HCT116 (cell line): ENCODE results near the gene KLHL3. TPM values are rescaled to one million over a fixed set of nuclear protein-coding genes. Genes with fewer than 3 reads are reported as not detected.

Experiments
- ATAC-seq: fragments of 200-7000 bp; cut with Tn5 transposase; 2 replicates; pipeline ENCODE4 v1.9.1; 2020; ENCODE audit warnings: mild to moderate bottlenecking, moderate library complexity
- BruUV-seq: library from RNA; stranded (reverse); fragments of 400-500 nt; replicated peaks from 2 replicates; lab custom pipeline; 2021; lab: Mats Ljungman, UMichigan
- CTCF ChIA-PET: fragments of 300-600 bp; sonication (Branson Sonifier 250); formaldehyde crosslinking; loops from one replicate; lab custom pipeline; 2021; ENCODE audit warnings: antibody characterized with exemption; lab: Charles Lee
- POLR2A ChIA-PET: fragments of 300-600, 350-600 bp; sonication (Branson Sonifier 250); formaldehyde crosslinking; loops from one replicate; lab custom pipeline; 2021; ENCODE audit warnings: antibody characterized with exemption; lab: Charles Lee
- RAD21 ChIA-PET, 2 experiments: fragments of 300-600 bp; sonication (Branson Sonifier 250); formaldehyde crosslinking; loops; one replicate each; lab custom pipeline; 2023; ENCODE audit warnings: low total read pairs in 2 of 2; ENCODE audit not compliant: uncharacterized antibody in 2 of 2, unreplicated experiment in 2 of 2, low non-redundant PET in 1 of 2; lab: Charles Lee
- DNase-seq: peaks from one replicate; pipeline ENCODE4 v3.0.0-alpha.2; 2010; ENCODE audit warnings: low read depth, low spot score
- H2AFZ ChIP-seq: fragments of 200-600 bp; shearing (Covaris generic), sonication (generic); 2 replicates; pipeline ENCODE4 v1.6.1; 2017; ENCODE audit warnings: low read depth, mixed run types, mixed read lengths, antibody characterized with exemption, low read length; ENCODE audit not compliant: poor library complexity, severe bottlenecking
- H3K27ac ChIP-seq: 2 replicates; pipeline ENCODE4 v1.5.1; 2012; ENCODE audit warnings: low read depth, low read length
- H3K27me3 ChIP-seq: fragments of 200-600 bp; sonication (generic); 2 replicates; pipeline ENCODE4 v1.6.1; 2016; ENCODE audit warnings: mixed run types, low read length, mixed read lengths; ENCODE audit not compliant: insufficient read depth
- H3K36me3 ChIP-seq, 2 experiments: fragments of 200-500 bp in 1 of 2; fragments of 200-600 bp in 1 of 2; sonication (Bioruptor generic) in 1 of 2; sonication (generic) in 1 of 2; 2 replicates each; pipeline versions ENCODE4 v1.5.1 to v1.6.1; 2014 to 2016; ENCODE audit warnings: low read length in 2 of 2, inconsistent platforms in 1 of 2, mixed read lengths in 1 of 2, mixed run types in 1 of 2; ENCODE audit not compliant: insufficient read depth in 2 of 2, control insufficient read depth in 1 of 2
- H3K4me1 ChIP-seq, 2 experiments: fragments of 200-600 bp in 1 of 2; sonication (generic) in 1 of 2; 2 replicates each; pipeline versions ENCODE4 v1.5.1 to v1.6.1; 2012 to 2017; ENCODE audit warnings: low read length in 2 of 2, inconsistent platforms in 1 of 2, mild to moderate bottlenecking in 1 of 2, mixed read lengths in 1 of 2, mixed run types in 1 of 2, moderate library complexity in 1 of 2; ENCODE audit not compliant: insufficient read depth in 2 of 2, control insufficient read depth in 1 of 2
- H3K4me2 ChIP-seq: fragments of 200-600 bp; sonication (generic); 2 replicates; pipeline ENCODE4 v1.6.1; 2017; ENCODE audit warnings: mixed run types, low read length, mixed read lengths
- H3K4me3 ChIP-seq, 2 experiments: fragments of 200-600 bp in 1 of 2; sonication (generic) in 1 of 2; replicated peaks in 1 of 2; 2 replicates each; pipeline ENCODE4 v1.5.1; 2011 to 2016; ENCODE audit warnings: low read length in 2 of 2, control low read depth in 1 of 2, low read depth in 1 of 2, mild to moderate bottlenecking in 1 of 2, mixed read lengths in 1 of 2, mixed run types in 1 of 2
- H3K79me2 ChIP-seq: fragments of 200-600 bp; sonication (generic); 2 replicates; pipeline ENCODE4 v1.6.1; 2017; ENCODE audit warnings: mild to moderate bottlenecking, mixed run types, low read length, moderate library complexity, mixed read lengths; ENCODE audit not compliant: insufficient read depth
- H3K9ac ChIP-seq: fragments of 200-600 bp; sonication (generic); 2 replicates; pipeline ENCODE4 v1.6.1; 2016; ENCODE audit warnings: low read length, mixed read lengths
- H3K9me2 ChIP-seq: fragments of 200-600 bp; sonication (generic), shearing (Covaris generic); 2 replicates; pipeline ENCODE4 v1.6.1; 2017; ENCODE audit warnings: mixed run types, mild to moderate bottlenecking, moderate library complexity; ENCODE audit not compliant: insufficient read depth
- H3K9me3 ChIP-seq, 2 experiments: fragments of 200-500 bp in 1 of 2; fragments of 200-600 bp in 1 of 2; sonication (Bioruptor generic) in 1 of 2; sonication (generic) in 1 of 2; 2 replicates each; pipeline ENCODE4 v1.6.1; 2014 to 2017; ENCODE audit warnings: low read length in 2 of 2, mixed read lengths in 2 of 2, inconsistent platforms in 1 of 2, low read depth in 1 of 2, mild to moderate bottlenecking in 1 of 2, mixed run types in 1 of 2, moderate library complexity in 1 of 2; ENCODE audit not compliant: control insufficient read depth in 1 of 2, insufficient read depth in 1 of 2
- H4K20me1 ChIP-seq: fragments of 200-600 bp; sonication (generic), shearing (Covaris generic); 2 replicates; pipeline ENCODE4 v1.6.1; 2017; ENCODE audit warnings: mixed run types, mild to moderate bottlenecking, moderate library complexity; ENCODE audit not compliant: insufficient read depth
- CBX3 ChIP-seq: IDR thresholded peaks from 2 replicates; pipeline ENCODE4 v1.6.1; 2012; ENCODE audit warnings: low read depth
- CEBPB ChIP-seq: IDR thresholded peaks from 2 replicates; pipeline ENCODE4 v1.6.1; 2012; ENCODE audit warnings: low read depth
- CTCF ChIP-seq, 3 experiments: fragments of 200-600 bp in 1 of 3; sonication (generic) in 1 of 3; IDR thresholded peaks in 2 of 3; conservative IDR thresholded peaks in 1 of 3; 2 replicates each; pipeline ENCODE4 v1.5.1; 2012 to 2017; ENCODE audit warnings: low read depth in 2 of 3, low read length in 2 of 3, antibody characterized with exemption in 1 of 3, borderline replicate concordance in 1 of 3, control low read depth in 1 of 3, mild to moderate bottlenecking in 1 of 3, mixed read lengths in 1 of 3, mixed run types in 1 of 3, moderate library complexity in 1 of 3; ENCODE audit not compliant: insufficient read depth in 1 of 3
- EGR1 ChIP-seq: IDR thresholded peaks from 2 replicates; pipeline ENCODE4 v1.6.1; 2012; ENCODE audit warnings: low read depth
- ELF1 ChIP-seq: IDR thresholded peaks from 2 replicates; pipeline ENCODE4 v1.6.1; 2012; ENCODE audit warnings: low read depth, borderline replicate concordance
- EZH2phosphoT487 ChIP-seq: fragments of 200-600 bp; IDR thresholded peaks from 2 replicates; pipeline ENCODE4 v1.6.1; 2018; ENCODE audit warnings: antibody characterized with exemption, borderline replicate concordance
- FOSL1 ChIP-seq: IDR thresholded peaks from 2 replicates; pipeline ENCODE4 v1.6.1; 2012; ENCODE audit warnings: low read depth
- JUND ChIP-seq: IDR thresholded peaks from 2 replicates; pipeline ENCODE4 v1.6.1; 2012
- MAX ChIP-seq: IDR thresholded peaks from 2 replicates; pipeline ENCODE4 v1.6.1; 2012
- POLR2AphosphoS5 ChIP-seq: IDR thresholded peaks from 2 replicates; pipeline ENCODE4 v1.6.1; 2011; ENCODE audit warnings: mild to moderate bottlenecking, low read depth, low read length, moderate library complexity
- RAD21 ChIP-seq: IDR thresholded peaks from 2 replicates; pipeline ENCODE4 v1.6.1; 2012; ENCODE audit warnings: low read depth, mild to moderate bottlenecking
- SIN3A ChIP-seq: IDR thresholded peaks from 2 replicates; pipeline ENCODE4 v1.6.1; 2012; ENCODE audit warnings: low read depth
- SP1 ChIP-seq: IDR thresholded peaks from 2 replicates; pipeline ENCODE4 v1.6.1; 2012; ENCODE audit warnings: low read depth
- SRF ChIP-seq: IDR thresholded peaks from 2 replicates; pipeline ENCODE4 v1.6.1; 2012; ENCODE audit warnings: low read depth
- TCF7L2 ChIP-seq: IDR thresholded peaks from 2 replicates; pipeline ENCODE4 v1.7.0; 2011; ENCODE audit warnings: borderline replicate concordance, inconsistent platforms; ENCODE audit not compliant: insufficient read depth, insufficient read length; ENCODE audit errors: extremely low read depth
- ZBTB33 ChIP-seq: IDR thresholded peaks from 2 replicates; pipeline ENCODE4 v1.6.1; 2011; ENCODE audit warnings: mild to moderate bottlenecking, low read length, moderate library complexity; ENCODE audit not compliant: insufficient replicate concordance; ENCODE audit errors: extremely low read depth
- ZFX ChIP-seq: fragments of 450-650 bp; IDR thresholded peaks from 2 replicates; pipeline ENCODE4 v1.6.1; 2017
- ZNF274 ChIP-seq: fragments of 200-500 bp; sonication (Bioruptor generic); IDR thresholded peaks from 2 replicates; pipeline ENCODE4 v1.6.1; 2014; ENCODE audit warnings: mild to moderate bottlenecking, low read depth, low read length, inconsistent platforms
- intact Hi-C: fragments of 100-400 bp; cut with micrococcal nuclease; formaldehyde crosslinking; loops from 2 replicates; pipeline ENCODE4 v1.10.0; 2022
- total RNA-seq: library from RNA; stranded (reverse); gene quantifications from one replicate; pipeline ENCODE4 v1.2.1, GENCODE V29; 2021; ENCODE audit not compliant: unreplicated experiment

The KLHL3 gene
- total RNA-seq, 1 experiment from 2014 or later = not detected

GRCh38 chr5:137782055-137782454 is 46.2 kb upstream of the KLHL3 start:
- DNase-seq (no peak), ATAC-seq (no peak)
- Histone ChIP-seq H3K27me3 (no peaks in the 10 kb centered on the region), H3K4me1 (no peaks in the 10 kb centered on the region), H2AFZ (no peak overlapping the region), H3K9me2 (no peaks in the 10 kb centered on the region), H3K9ac (no peak overlapping the region), H3K4me3 (no peak overlapping the region), H3K9me3 (no peaks in the 10 kb centered on the region), H3K79me2 (no peaks in the 10 kb centered on the region), H4K20me1 (no peaks in the 10 kb centered on the region), H3K27ac (no peak overlapping the region), H3K4me2 (no peak overlapping the region), H3K36me3 (no peaks in the 10 kb centered on the region)
- ChIA-PET CTCF (no interaction called here), POLR2A (no interaction called here), RAD21 (no interaction called here)
- intact Hi-C loops = no loop called here
- TF ChIP-seq EGR1 (no peak), CEBPB (no peak), FOSL1 (no peak), ELF1 (no peak), CBX3 (no peak), SRF (no peak), ZBTB33 (no peak), ZFX (no peak), MAX (no peak), SIN3A (no peak), POLR2AphosphoS5 (no peak), CTCF (IDR thresholded peaks at IDR 0.05 in 2 of 3, conservative IDR thresholded peaks at IDR 0.05 in 1 of 3; ENCODE audit: borderline replicate concordance in 1 of 3, insufficient read depth in 1 of 3, low read depth in 2 of 3, low read length in 2 of 3) (no peak), EZH2phosphoT487 (no peak), JUND (no peak), ZNF274 (no peak), TCF7L2 (no peak), RAD21 (no peak), SP1 (no peak)
- BruUV-seq = no TSS peak
